Esophagus (tissue), 2 donors: ENCODE data around the gene TLR7. TPM values are rescaled to one million over a fixed set of nuclear protein-coding genes. Genes with fewer than 3 reads are reported as not detected.

Source experiments
- H3K27ac ChIP-seq, 2 donors: one replicate each; pipeline ENCODE4 v1.5.1; 2013; ENCODE audit warnings: low read depth in 2 of 2, mild to moderate bottlenecking in 2 of 2, inconsistent platforms in 1 of 2, low read length in 1 of 2, moderate library complexity in 1 of 2
- H3K27me3 ChIP-seq, 2 donors: one replicate each; pipeline ENCODE4 v1.6.1; 2013; ENCODE audit warnings: low read length in 2 of 2, control low read depth in 1 of 2, mild to moderate bottlenecking in 1 of 2; ENCODE audit not compliant: insufficient read depth in 2 of 2, control insufficient read depth in 1 of 2
- H3K36me3 ChIP-seq, 2 donors: one replicate each; pipeline ENCODE4 v1.6.1; 2013; ENCODE audit warnings: low read length in 1 of 2; ENCODE audit not compliant: control insufficient read depth in 2 of 2, insufficient read depth in 2 of 2
- H3K4me1 ChIP-seq, 2 donors: one replicate each; pipeline ENCODE4 v1.6.1; 2013; ENCODE audit warnings: low read length in 1 of 2; ENCODE audit not compliant: control insufficient read depth in 2 of 2, insufficient read depth in 2 of 2
- H3K4me3 ChIP-seq, 2 donors: one replicate each; pipeline ENCODE4 v1.5.1; 2013; ENCODE audit warnings: low read length in 2 of 2, mild to moderate bottlenecking in 2 of 2, low read depth in 1 of 2, moderate library complexity in 1 of 2
- H3K9me3 ChIP-seq, 2 donors: one replicate each; pipeline ENCODE4 v1.6.1; 2013; ENCODE audit warnings: mild to moderate bottlenecking in 2 of 2, low read depth in 1 of 2, low read length in 1 of 2, moderate library complexity in 1 of 2; ENCODE audit not compliant: control insufficient read depth in 2 of 2, insufficient read depth in 1 of 2
- WGBS, 2 donors: extraction: QIAGEN DNeasy Blood & Tissue Kit; methylation state at CpG; one replicate each; pipeline ENCODE4 v1.1.7; 2013; 5-methylcytosine and 5-hydroxymethylcytosine counted together
- polyA plus RNA-seq, 2 donors: library from polyadenylated mRNA; stranded (reverse); fragments of 200-250 nt; gene quantifications; one replicate each; pipeline ENCODE4 v1.2.3, GENCODE V29; 2013
- donor health status: healthy with polysubstance abuse.
- donor health status: Bipolar disorder and iron deficiency.

The TLR7 gene
- polyA plus RNA-seq, 2 donors: 0.04 to 0.08 TPM

DNA sequence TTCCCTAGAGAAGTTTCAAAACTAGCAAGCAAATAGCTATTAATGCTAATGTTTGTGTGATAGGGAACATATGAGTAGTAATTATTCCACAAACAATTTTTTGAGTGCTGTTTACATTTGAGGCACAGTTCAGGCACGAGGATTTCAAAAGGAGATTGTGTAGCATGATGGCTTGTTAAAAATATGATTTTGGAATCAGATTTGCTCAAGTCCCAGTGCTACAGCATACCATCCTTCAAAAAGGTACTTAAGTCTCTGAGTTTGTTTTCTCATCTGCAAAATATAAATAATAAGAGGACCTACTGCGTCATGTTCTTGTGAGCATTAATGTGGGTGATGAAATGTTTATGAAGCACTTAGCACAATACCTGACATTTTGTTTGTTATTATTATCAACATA is 50.9 kb downstream of the TLR7 start:
- Histone ChIP-seq H3K9me3 (no peaks in the 10 kb centered on the region), H3K4me1 (no peaks in the 10 kb centered on the region), H3K4me3 (no peak overlapping the region), H3K27ac (no peak overlapping the region), H3K36me3 (no peaks in the 10 kb centered on the region), H3K27me3 (peaks cover 0 to 7% of the 10 kb centered on the region in 2 donors)
- WGBS, 2 donors: 53 to 71% methylated on average over 2 of the region's 2 CpGs

DNA sequence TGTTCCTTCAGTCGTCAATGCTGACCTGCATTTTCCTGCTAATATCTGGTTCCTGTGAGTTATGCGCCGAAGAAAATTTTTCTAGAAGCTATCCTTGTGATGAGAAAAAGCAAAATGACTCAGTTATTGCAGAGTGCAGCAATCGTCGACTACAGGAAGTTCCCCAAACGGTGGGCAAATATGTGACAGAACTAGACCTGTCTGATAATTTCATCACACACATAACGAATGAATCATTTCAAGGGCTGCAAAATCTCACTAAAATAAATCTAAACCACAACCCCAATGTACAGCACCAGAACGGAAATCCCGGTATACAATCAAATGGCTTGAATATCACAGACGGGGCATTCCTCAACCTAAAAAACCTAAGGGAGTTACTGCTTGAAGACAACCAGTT is 52.2 kb downstream of the TLR7 start:
- Histone ChIP-seq H3K27me3 (peaks cover 0 to 7% of the 10 kb centered on the region in 2 donors), H3K4me3 (no peak overlapping the region), H3K27ac (no peak overlapping the region), H3K36me3 (no peaks in the 10 kb centered on the region), H3K4me1 (no peaks in the 10 kb centered on the region), H3K9me3 (no peaks in the 10 kb centered on the region)
- 71 to 74% methylated on average over 10 of the region's 10 CpGs for WGBS, 2 donors

DNA sequence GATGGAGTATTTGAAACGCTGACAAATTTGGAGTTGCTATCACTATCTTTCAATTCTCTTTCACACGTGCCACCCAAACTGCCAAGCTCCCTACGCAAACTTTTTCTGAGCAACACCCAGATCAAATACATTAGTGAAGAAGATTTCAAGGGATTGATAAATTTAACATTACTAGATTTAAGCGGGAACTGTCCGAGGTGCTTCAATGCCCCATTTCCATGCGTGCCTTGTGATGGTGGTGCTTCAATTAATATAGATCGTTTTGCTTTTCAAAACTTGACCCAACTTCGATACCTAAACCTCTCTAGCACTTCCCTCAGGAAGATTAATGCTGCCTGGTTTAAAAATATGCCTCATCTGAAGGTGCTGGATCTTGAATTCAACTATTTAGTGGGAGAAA is 52.7 kb downstream of the TLR7 start:
- Histone ChIP-seq H3K27ac (no peak overlapping the region), H3K36me3 (no peaks in the 10 kb centered on the region), H3K4me1 (peaks cover 0 to 2% of the 10 kb centered on the region in 2 donors), H3K9me3 (no peaks in the 10 kb centered on the region), H3K4me3 (no peak overlapping the region), H3K27me3 (peaks cover 0 to 7% of the 10 kb centered on the region in 2 donors)
- WGBS, 2 donors: 77 to 82% methylated on average over 8 of the region's 8 CpGs

DNA sequence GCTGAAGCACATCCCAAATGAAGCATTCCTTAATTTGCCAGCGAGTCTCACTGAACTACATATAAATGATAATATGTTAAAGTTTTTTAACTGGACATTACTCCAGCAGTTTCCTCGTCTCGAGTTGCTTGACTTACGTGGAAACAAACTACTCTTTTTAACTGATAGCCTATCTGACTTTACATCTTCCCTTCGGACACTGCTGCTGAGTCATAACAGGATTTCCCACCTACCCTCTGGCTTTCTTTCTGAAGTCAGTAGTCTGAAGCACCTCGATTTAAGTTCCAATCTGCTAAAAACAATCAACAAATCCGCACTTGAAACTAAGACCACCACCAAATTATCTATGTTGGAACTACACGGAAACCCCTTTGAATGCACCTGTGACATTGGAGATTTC is 54.1 kb downstream of the TLR7 start:
- peaks cover 0 to 7% of the 10 kb centered on the region in 2 donors for H3K27me3 ChIP-seq
- H3K27ac ChIP-seq: no peak overlapping the region
- no peak overlapping the region for H3K4me3 ChIP-seq
- no peaks in the 10 kb centered on the region for H3K36me3 ChIP-seq
- 68 to 83% methylated on average over 8 of the region's 8 CpGs for WGBS, 2 donors
- peaks cover 0 to 2% of the 10 kb centered on the region in 2 donors for H3K4me1 ChIP-seq
- H3K9me3 ChIP-seq: no peaks in the 10 kb centered on the region

DNA sequence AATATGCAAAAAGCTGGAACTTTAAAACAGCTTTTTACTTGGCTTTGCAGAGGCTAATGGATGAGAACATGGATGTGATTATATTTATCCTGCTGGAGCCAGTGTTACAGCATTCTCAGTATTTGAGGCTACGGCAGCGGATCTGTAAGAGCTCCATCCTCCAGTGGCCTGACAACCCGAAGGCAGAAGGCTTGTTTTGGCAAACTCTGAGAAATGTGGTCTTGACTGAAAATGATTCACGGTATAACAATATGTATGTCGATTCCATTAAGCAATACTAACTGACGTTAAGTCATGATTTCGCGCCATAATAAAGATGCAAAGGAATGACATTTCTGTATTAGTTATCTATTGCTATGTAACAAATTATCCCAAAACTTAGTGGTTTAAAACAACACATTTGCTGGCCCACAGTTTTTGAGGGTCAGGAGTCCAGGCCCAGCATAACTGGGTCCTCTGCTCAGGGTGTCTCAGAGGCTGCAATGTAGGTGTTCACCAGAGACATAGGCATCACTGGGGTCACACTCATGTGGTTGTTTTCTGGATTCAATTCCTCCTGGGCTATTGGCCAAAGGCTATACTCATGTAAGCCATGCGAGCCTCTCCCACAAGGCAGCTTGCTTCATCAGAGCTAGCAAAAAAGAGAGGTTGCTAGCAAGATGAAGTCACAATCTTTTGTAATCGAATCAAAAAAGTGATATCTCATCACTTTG is 55.2 kb downstream of the TLR7 start:
- 85 to 86% methylated on average over 10 of the region's 10 CpGs for WGBS, 2 donors
- Histone ChIP-seq H3K27me3 (peaks cover 0 to 3% of the 10 kb centered on the region in 2 donors), H3K36me3 (no peaks in the 10 kb centered on the region), H3K9me3 (no peaks in the 10 kb centered on the region), H3K27ac (no peak overlapping the region), H3K4me1 (peaks cover 0 to 2% of the 10 kb centered on the region in 2 donors), H3K4me3 (no peak overlapping the region)

DNA sequence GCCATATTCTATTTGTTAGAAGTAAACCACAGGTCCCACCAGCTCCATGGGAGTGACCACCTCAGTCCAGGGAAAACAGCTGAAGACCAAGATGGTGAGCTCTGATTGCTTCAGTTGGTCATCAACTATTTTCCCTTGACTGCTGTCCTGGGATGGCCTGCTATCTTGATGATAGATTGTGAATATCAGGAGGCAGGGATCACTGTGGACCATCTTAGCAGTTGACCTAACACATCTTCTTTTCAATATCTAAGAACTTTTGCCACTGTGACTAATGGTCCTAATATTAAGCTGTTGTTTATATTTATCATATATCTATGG is 55.7 kb downstream of the TLR7 start:
- Histone ChIP-seq H3K4me1 (peaks cover 0 to 2% of the 10 kb centered on the region in 2 donors), H3K27me3 (peaks cover 0 to 3% of the 10 kb centered on the region in 2 donors), H3K9me3 (no peaks in the 10 kb centered on the region), H3K4me3 (no peak overlapping the region), H3K36me3 (no peaks in the 10 kb centered on the region), H3K27ac (no peak overlapping the region)

DNA sequence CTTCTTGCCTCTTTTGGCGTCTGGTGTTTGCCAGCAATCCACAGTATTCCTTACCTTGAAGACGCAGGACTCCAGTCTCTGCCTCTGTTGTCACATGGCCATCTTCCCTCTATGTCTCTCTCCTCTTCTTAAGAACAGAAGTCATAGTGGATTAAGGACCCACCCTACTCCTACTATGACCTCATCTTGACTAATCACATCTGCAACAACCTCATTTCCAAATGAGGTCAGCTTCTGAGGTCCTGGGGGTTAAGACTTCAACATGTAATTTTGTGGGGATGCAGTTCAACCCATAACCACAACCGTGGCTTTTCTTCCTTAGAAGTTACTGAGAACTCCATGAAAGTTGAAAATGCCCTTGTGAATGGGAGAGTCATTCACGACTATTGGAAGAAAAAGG is 62.8 kb downstream of the TLR7 start:
- Histone ChIP-seq H3K9me3 (no peaks in the 10 kb centered on the region), H3K27me3 (no peaks in the 10 kb centered on the region), H3K27ac (no peak overlapping the region), H3K4me1 (no peaks in the 10 kb centered on the region), H3K36me3 (no peaks in the 10 kb centered on the region), H3K4me3 (no peak overlapping the region)
- 73 to 81% methylated on average over 4 of the region's 4 CpGs for WGBS, 2 donors

DNA sequence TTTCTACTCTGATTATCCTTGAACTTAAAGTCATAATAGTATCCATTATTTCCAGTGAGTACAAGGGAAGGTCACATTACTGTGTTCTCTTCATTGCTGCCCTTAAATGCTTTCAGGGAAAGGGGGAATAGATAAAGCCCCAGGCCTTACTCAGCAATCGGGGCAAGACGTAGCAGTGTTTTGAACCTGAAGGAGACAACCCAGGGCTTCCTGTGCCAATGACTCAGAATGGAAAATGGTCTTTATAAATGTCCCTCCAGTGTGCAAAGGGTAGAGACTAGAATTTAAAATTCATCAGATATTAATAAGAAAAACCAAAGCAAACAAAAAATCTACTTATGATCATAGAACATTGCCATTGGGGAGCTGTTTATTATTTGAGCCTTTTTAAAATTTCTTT is 63.3 kb downstream of the TLR7 start:
- Histone ChIP-seq H3K36me3 (no peaks in the 10 kb centered on the region), H3K4me3 (no peak overlapping the region), H3K27me3 (no peaks in the 10 kb centered on the region), H3K9me3 (no peaks in the 10 kb centered on the region), H3K4me1 (no peaks in the 10 kb centered on the region), H3K27ac (no peak overlapping the region)
- WGBS, 2 donors: 89 to 95% methylated on average over 2 of the region's 2 CpGs

DNA sequence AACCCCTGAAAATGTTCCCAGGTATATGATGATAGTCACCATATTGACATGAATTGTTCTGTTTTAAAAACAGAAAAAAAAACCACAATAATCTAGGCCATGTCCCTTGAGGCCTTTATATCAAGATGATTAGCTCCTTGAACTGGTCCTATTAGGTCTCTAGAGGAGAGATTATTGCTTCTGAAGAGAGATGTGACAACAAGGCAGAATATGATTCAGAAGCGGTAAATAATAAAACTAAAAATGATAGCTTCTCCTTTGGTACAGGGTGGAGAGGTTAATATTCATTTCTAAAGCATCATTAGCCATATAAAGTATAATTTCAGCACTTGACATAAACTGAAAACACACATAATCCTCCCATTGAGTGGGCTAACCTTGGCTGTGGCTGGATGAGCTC is 65.4 kb downstream of the TLR7 start:
- Histone ChIP-seq H3K9me3 (no peaks in the 10 kb centered on the region), H3K27me3 (no peaks in the 10 kb centered on the region), H3K27ac (no peak overlapping the region), H3K4me1 (no peaks in the 10 kb centered on the region), H3K4me3 (no peak overlapping the region), H3K36me3 (no peaks in the 10 kb centered on the region)
- WGBS, 2 donors: 85 to 88% methylated on average over 1 of the region's 1 CpG

DNA sequence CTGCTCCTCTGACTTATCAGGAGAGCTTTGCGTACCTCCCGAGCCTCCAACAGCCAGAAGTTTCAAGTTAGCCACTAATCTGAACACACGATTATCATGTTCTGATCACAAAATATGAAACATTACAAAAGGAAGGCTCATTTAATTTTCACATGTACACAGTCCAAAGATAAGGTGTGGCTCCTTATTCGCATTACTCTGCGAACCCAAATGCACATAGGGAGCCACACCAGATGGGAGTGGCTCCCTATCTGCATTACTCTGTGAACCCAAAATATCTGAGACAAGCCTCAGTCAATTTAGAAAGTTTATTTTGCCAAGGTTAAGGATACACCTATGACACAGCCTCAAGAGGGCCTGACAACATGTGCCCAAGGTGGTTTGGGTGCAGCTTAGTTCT is 68.0 kb downstream of the TLR7 start:
- no peaks in the 10 kb centered on the region for H3K4me1 ChIP-seq
- H3K36me3 ChIP-seq: no peaks in the 10 kb centered on the region
- no peaks in the 10 kb centered on the region for H3K9me3 ChIP-seq
- no peaks in the 10 kb centered on the region for H3K27me3 ChIP-seq
- 85 to 88% methylated on average over 5 of the region's 5 CpGs for WGBS, 2 donors
- H3K4me3 ChIP-seq: no peak overlapping the region
- H3K27ac ChIP-seq: no peak overlapping the region
